WI38 (cell line): ENCODE measurements around the gene DDX42.

Experiments
- H3K4me3 ChIP-seq: 2 replicates; pipeline ENCODE4 v1.5.1; 2011; ENCODE audit warnings: low read depth, mild to moderate bottlenecking, control low read depth, low read length
- CTCF ChIP-seq: IDR thresholded peaks from 2 replicates; pipeline ENCODE4 v1.5.1; 2012; ENCODE audit warnings: low read depth, mild to moderate bottlenecking, control low read depth, low read length

The DDX42 gene

GRCh38 chr17:63817736-63818385 lies 43.9 kb downstream of the DDX42 start:
- H3K4me3 ChIP-seq: no peak overlapping the region
- no peak for TF ChIP-seq CTCF

- H3K4me3 ChIP-seq: no peak overlapping the region
- TF ChIP-seq CTCF: no peak
Measured at GRCh38 chr17:63819131-63819530, 45.2 kb downstream of the DDX42 start.

GRCh38 chr17:63819585-63820537 lies 45.9 kb downstream of the DDX42 start:
- no peak overlapping the region for H3K4me3 ChIP-seq
- TF ChIP-seq CTCF: no peak

- no peak overlapping the region for H3K4me3 ChIP-seq
Measured at GRCh38 chr17:63820963-63821561, 47.1 kb downstream of the DDX42 start.

GRCh38 chr17:63821804-63822203 lies 47.8 kb downstream of the DDX42 start:
- no peak for TF ChIP-seq CTCF

More at GRCh38 chr17:63820963-63821561, 47.1 kb downstream of the DDX42 start:
- TF ChIP-seq CTCF: no peak

GRCh38 chr17:63822537-63822936 lies 48.6 kb downstream of the DDX42 start:
- no peak overlapping the region for H3K4me3 ChIP-seq
- TF ChIP-seq CTCF: no peak

More at GRCh38 chr17:63821804-63822203, 47.8 kb downstream of the DDX42 start:
- H3K4me3 ChIP-seq: no peak overlapping the region
